OCI-LY7 (cell line): ENCODE measurements around the gene PHF19. TPM values are rescaled to one million over a fixed set of nuclear protein-coding genes. Genes with fewer than 3 reads are reported as not detected.

ENCODE experiments used
- BruUV-seq: library from RNA; stranded (reverse); fragments of 400-500 nt; replicated peaks from 2 replicates; lab custom pipeline; 2021; lab: Mats Ljungman, UMichigan
- CTCF ChIA-PET: fragments of 300-600 bp; sonication (Branson Sonifier 250); formaldehyde crosslinking; loops from one replicate; lab custom pipeline; 2022; ENCODE audit warnings: antibody characterized with exemption; ENCODE audit not compliant: unreplicated experiment; lab: Charles Lee
- POLR2A ChIA-PET: fragments of 300-600 bp; sonication (Branson Sonifier 250); formaldehyde crosslinking; loops from one replicate; lab custom pipeline; 2022; ENCODE audit warnings: antibody characterized with exemption; lab: Charles Lee
- DNase-seq: peaks from one replicate; pipeline ENCODE4 v3.0.0-alpha.2; 2015; ENCODE audit warnings: low spot score
- H2AFZ ChIP-seq: fragments of 200-600 bp; sonication (generic), shearing (Covaris generic); 2 replicates; pipeline ENCODE4 v1.6.1; 2014; ENCODE audit warnings: mild to moderate bottlenecking, antibody characterized with exemption, low read length, moderate library complexity
- H3K27ac ChIP-seq: fragments of 200-600 bp; sonication (generic); 2 replicates; pipeline ENCODE4 v1.5.1; 2014; ENCODE audit warnings: mixed run types, low read depth, mild to moderate bottlenecking, moderate library complexity, low read length, inconsistent platforms; ENCODE audit not compliant: poor library complexity, severe bottlenecking
- H3K36me3 ChIP-seq: fragments of 200-600 bp; sonication (generic); 2 replicates; pipeline ENCODE4 v1.6.1; 2014; ENCODE audit warnings: mild to moderate bottlenecking, antibody characterized with exemption, low read length, moderate library complexity, mixed read lengths; ENCODE audit not compliant: insufficient read depth
- H3K4me1 ChIP-seq: fragments of 200-600 bp; sonication (generic); 2 replicates; pipeline ENCODE4 v1.5.1; 2014; ENCODE audit warnings: mild to moderate bottlenecking, low read length; ENCODE audit not compliant: insufficient read depth, poor library complexity, severe bottlenecking
- H3K4me2 ChIP-seq: fragments of 200-600 bp; sonication (generic); 2 replicates; pipeline ENCODE4 v1.6.1; 2014; ENCODE audit warnings: mild to moderate bottlenecking, low read length
- H3K4me3 ChIP-seq: fragments of 200-600 bp; sonication (generic); 2 replicates; pipeline ENCODE4 v1.5.1; 2014; ENCODE audit warnings: mild to moderate bottlenecking, low read depth, low read length; ENCODE audit not compliant: poor library complexity, severe bottlenecking
- H3K79me2 ChIP-seq: fragments of 200-600 bp; sonication (generic); 2 replicates; pipeline ENCODE4 v1.6.1; 2016; ENCODE audit warnings: low read depth, mild to moderate bottlenecking, low read length, moderate library complexity, mixed read lengths; ENCODE audit not compliant: insufficient read depth
- H3K9me2 ChIP-seq: fragments of 200-600 bp; sonication (generic); 2 replicates; pipeline ENCODE4 v1.6.1; 2016; ENCODE audit warnings: mild to moderate bottlenecking, low read length, mixed read lengths; ENCODE audit not compliant: insufficient read depth
- H3K9me3 ChIP-seq: fragments of 200-600 bp; sonication (generic); 2 replicates; pipeline ENCODE4 v1.6.1; 2014; ENCODE audit warnings: mild to moderate bottlenecking, mixed run types, low read length, mixed read lengths
- H4K20me1 ChIP-seq: fragments of 200-600 bp; sonication (generic); 2 replicates; pipeline ENCODE4 v1.6.1; 2014; ENCODE audit warnings: mild to moderate bottlenecking, antibody characterized with exemption, low read length, moderate library complexity, mixed read lengths; ENCODE audit not compliant: insufficient read depth
- CTCF ChIP-seq: fragments of 200-600 bp; sonication (generic); conservative IDR thresholded peaks from 2 replicates; pipeline ENCODE4 v1.5.1; 2014; ENCODE audit warnings: mild to moderate bottlenecking, antibody characterized with exemption, low read length, moderate library complexity, mixed read lengths
- EZH2phosphoT487 ChIP-seq: fragments of 200-600 bp; sonication (generic); IDR thresholded peaks from 2 replicates; pipeline ENCODE4 v1.6.1; 2018; ENCODE audit warnings: low read depth, borderline replicate concordance, mild to moderate bottlenecking, mixed run types, antibody characterized with exemption, low read length, moderate library complexity, mixed read lengths
- intact Hi-C: fragments of 100-400 bp; cut with micrococcal nuclease; formaldehyde crosslinking; loops from one replicate; pipeline ENCODE4 v1.10.0; 2022; ENCODE audit not compliant: unreplicated experiment
- total RNA-seq, 2 experiments: library from RNA; depleted of rRNA in 1 of 2; stranded (reverse); fragments of >200 nt in 1 of 2; shearing (Covaris generic) in 1 of 2; gene quantifications; 2 replicates each; pipeline ENCODE4 v1.2.3, GENCODE V29; 2014 to 2022

PHF19 gene
- total RNA-seq, 2 experiments from 2014 or later = 102 to 214 TPM

DNA sequence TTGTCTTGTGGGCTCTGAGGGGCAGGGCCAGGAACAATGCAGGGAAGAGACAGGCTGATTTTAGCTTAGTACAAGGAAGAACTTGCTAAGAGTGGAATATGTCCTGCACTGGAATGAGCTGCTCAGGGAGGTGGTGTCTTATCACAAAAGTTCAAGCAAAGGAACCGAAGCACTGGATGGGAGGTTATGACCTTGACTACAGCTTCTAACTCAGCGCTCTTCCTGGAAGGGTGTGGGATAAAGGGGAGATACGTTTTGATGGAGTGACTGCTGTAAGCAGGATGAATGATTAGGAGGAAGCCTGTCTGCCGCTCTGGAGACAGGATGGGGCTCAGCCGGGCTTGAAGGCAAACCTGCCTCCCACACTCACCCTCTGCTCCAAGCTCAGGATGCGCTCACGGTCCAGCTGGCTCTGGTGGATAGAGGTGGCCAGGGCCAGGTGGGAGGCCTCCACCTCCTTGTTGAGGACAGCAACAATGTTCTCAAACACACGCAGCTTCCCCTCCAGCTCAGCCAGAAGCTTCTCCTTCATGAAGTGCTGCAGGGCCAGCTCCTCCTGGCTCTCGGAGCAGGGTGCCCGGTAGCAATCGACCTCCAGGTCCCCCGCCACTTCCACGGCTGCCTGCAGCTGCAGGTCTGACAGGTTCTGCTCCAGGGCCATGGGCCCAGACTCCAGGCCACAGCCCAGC is 36.1 kb upstream of the PHF19 start:
- H3K36me3 ChIP-seq = peaks cover 59% of the 10 kb centered on the region
- no peaks in the 10 kb centered on the region for H3K9me2 ChIP-seq
- intact Hi-C loops = no loop called here
- no peaks in the 10 kb centered on the region for H3K9me3 ChIP-seq
- no peaks in the 10 kb centered on the region for H3K79me2 ChIP-seq
- DNase-seq = no peak
- no TSS peak for BruUV-seq
- ChIA-PET CTCF (no interaction called here), POLR2A (interaction anchor here (0.6 to 1.5 kb wide), 4 partner anchors 9 to 146 kb away, joined by 3 to 5 read pairs (median 4); no protein-coding TSS in a partner anchor)
- no peak overlapping the region for H2AFZ ChIP-seq
- H3K27ac ChIP-seq = no peak overlapping the region
- peaks cover 12% of the 10 kb centered on the region for H3K4me1 ChIP-seq
- H4K20me1 ChIP-seq = no peaks in the 10 kb centered on the region
- no peak overlapping the region for H3K4me2 ChIP-seq
- H3K4me3 ChIP-seq = no peak overlapping the region
- TF ChIP-seq EZH2phosphoT487 = no peak
- no peak for TF ChIP-seq CTCF

DNA sequence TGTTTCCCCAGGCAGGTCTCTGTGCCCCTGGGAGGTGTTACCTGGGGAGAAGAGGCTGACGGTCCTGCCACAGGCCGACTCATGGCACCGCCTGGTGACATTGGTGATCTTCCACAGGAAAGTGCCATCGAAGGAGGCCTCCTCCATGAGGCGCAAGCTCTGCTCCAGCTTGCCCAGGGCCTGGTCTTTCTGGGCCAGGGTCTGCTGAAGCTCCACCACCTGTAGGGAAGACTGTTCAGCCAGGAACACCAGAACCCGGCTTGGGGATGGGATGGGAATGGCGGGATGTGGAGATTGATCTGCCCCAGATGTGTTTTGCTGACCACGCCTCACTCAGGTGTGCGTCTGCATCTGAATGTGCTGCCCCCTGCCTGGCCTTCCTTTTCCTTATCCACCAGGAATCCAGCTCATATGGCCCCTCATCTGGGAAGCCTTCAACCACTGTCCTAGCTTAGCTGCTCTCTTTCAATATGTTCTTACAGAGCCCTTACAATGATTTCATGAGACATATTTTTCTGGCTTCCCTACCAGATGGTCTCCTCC is 34.4 kb upstream of the PHF19 start:
- no TSS peak for BruUV-seq
- Histone ChIP-seq H3K4me1 (peaks cover 13% of the 10 kb centered on the region), H4K20me1 (no peaks in the 10 kb centered on the region), H3K4me3 (no peak overlapping the region), H3K79me2 (no peaks in the 10 kb centered on the region), H3K4me2 (no peak overlapping the region), H3K9me2 (no peaks in the 10 kb centered on the region), H3K9me3 (no peaks in the 10 kb centered on the region), H3K36me3 (peaks cover 45% of the 10 kb centered on the region), H3K27ac (no peak overlapping the region), H2AFZ (no peak overlapping the region)
- no peak for TF ChIP-seq EZH2phosphoT487
- TF ChIP-seq CTCF = no peak
- intact Hi-C loops = no loop called here
- POLR2A ChIA-PET = interaction anchor here (0.5 to 1.5 kb wide), 6 partner anchors 8 to 132 kb away, joined by 3 to 5 read pairs (median 4); no protein-coding TSS in a partner anchor
- CTCF ChIA-PET = interaction anchor here (1.1 to 1.2 kb wide), 2 partner anchors 9 to 33 kb away, joined by 3 to 5 read pairs; no protein-coding TSS in a partner anchor
- no peak for DNase-seq

DNA sequence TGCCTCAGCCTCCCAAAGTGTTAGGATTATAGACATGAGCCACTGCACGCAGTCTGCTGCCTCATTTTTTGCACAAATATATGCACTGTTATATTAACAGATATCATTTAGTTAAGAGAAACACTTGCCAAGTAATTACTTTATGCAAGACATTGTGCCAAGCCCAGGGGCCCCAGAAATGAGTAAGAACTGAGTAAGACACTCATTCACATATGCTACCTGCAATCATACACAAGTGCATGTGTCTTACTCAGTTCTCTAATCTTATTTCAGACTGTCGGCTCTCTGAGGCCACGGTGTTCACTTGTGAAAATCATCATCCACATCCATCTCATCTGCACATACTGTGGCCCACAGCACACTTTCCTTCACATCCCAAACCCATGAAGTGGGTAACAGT is 33.7 kb upstream of the PHF19 start:
- POLR2A ChIA-PET = interaction anchor here (1.4 to 2.1 kb wide), 2 partner anchors 8 to 15 kb away, joined by 5 to 6 read pairs; no protein-coding TSS in a partner anchor

More for the DNA sequence above, 33.7 kb upstream of the PHF19 start:
- Histone ChIP-seq H3K27ac (no peak overlapping the region), H3K4me2 (no peak overlapping the region), H4K20me1 (no peaks in the 10 kb centered on the region), H3K9me3 (no peaks in the 10 kb centered on the region), H2AFZ (no peak overlapping the region), H3K79me2 (no peaks in the 10 kb centered on the region), H3K4me3 (no peak overlapping the region), H3K36me3 (peaks cover 45% of the 10 kb centered on the region), H3K4me1 (peaks cover 13% of the 10 kb centered on the region), H3K9me2 (no peaks in the 10 kb centered on the region)
- intact Hi-C loops = no loop called here
- no TSS peak for BruUV-seq
- no peak for DNase-seq
- TF ChIP-seq CTCF (no peak), EZH2phosphoT487 (no peak)
- CTCF ChIA-PET = no interaction called here
